Left ventricle myocardium superior (tissue), 1 donor: ENCODE results near the gene KCTD13. TPM values are rescaled to one million over a fixed set of nuclear protein-coding genes. Genes with fewer than 3 reads are reported as not detected.

Source experiments
- ATAC-seq: fragments of 200-7000 bp; cut with Tn5 transposase; one replicate; pipeline ENCODE4 v1.9.1; 2020; ENCODE audit warnings: mild to moderate bottlenecking, moderate library complexity
- DNase-seq: peaks from one replicate; pipeline ENCODE4 v3.0.0-alpha.2; 2020
- intact Hi-C: fragments of 100-400 bp; cut with micrococcal nuclease; formaldehyde crosslinking; loops from one replicate; pipeline ENCODE4 v1.11.0; 2022
- total RNA-seq: library from RNA; stranded (reverse); fragmentation: NEBNext Ultra II Directional; extraction: Animal tissue kit (Norgen Biotek cat#: 25700); gene quantifications from one replicate; pipeline ENCODE4 v1.2.1, GENCODE V29; 2021
- donor health status: DM: no; HTN: yes; CAD: no; lungs with severe emphysema.

The KCTD13 gene
- total RNA-seq, 1 donor from 2014 or later: 5.5 TPM

- ATAC-seq (peak; percentile 7), DNase-seq (peak; percentile 36)
- intact Hi-C loops: no loop called here
Measured at GRCh38 chr16:29862383-29862883, 63.6 kb downstream of the KCTD13 start.

GRCh38 chr16:29860218-29860617, 65.8 kb downstream of the KCTD13 start:
- DNase-seq: peak; percentile 52
- intact Hi-C loops: no loop called here
- ATAC-seq: peak; percentile 10

- intact Hi-C loops: no loop called here
- ATAC-seq: no peak
- DNase-seq: no peak
Measured at GRCh38 chr16:29858974-29859373, 67.1 kb downstream of the KCTD13 start.

- ATAC-seq: no peak
- intact Hi-C loops: no loop called here
- no peak for DNase-seq
Measured at GRCh38 chr16:29858149-29858849, 67.7 kb downstream of the KCTD13 start.

GRCh38 chr16:29857133-29857760, 68.8 kb downstream of the KCTD13 start:
- DNase-seq (no peak), ATAC-seq (no peak)
- intact Hi-C loops: no loop called here

Other genes starting within 250 kb of the KCTD13 start
- gene QPRT, start 247.0 kb downstream of the KCTD13 start, total RNA-seq: 26.0 TPM
- gene C16orf54, start 180.2 kb downstream of the KCTD13 start, total RNA-seq: 0.74 TPM
- not detected for gene ZG16, start 148.0 kb downstream of the KCTD13 start, total RNA-seq
- gene KIF22, start 135.5 kb downstream of the KCTD13 start, total RNA-seq: 55.2 TPM
- gene MAZ, start 119.7 kb downstream of the KCTD13 start, total RNA-seq: 101 TPM
- 3.1 TPM for gene PRRT2, start 114.0 kb downstream of the KCTD13 start, total RNA-seq
- 16.2 TPM for gene PAGR1, start 110.1 kb downstream of the KCTD13 start, total RNA-seq
- 47.0 TPM for gene MVP, start 105.8 kb downstream of the KCTD13 start, total RNA-seq
- 65.8 TPM for gene CDIPT, start 63.0 kb downstream of the KCTD13 start, total RNA-seq
- 0.22 TPM for gene SEZ6L2, start 26.7 kb downstream of the KCTD13 start, total RNA-seq
- gene ASPHD1, start 25.7 kb downstream of the KCTD13 start, total RNA-seq: 0.37 TPM
- 66.2 TPM for gene TMEM219, start 35.9 kb upstream of the KCTD13 start, total RNA-seq
- gene TAOK2, start 47.6 kb upstream of the KCTD13 start, total RNA-seq: 34.9 TPM
- 19.4 TPM for gene HIRIP3, start 69.4 kb upstream of the KCTD13 start, total RNA-seq
- 31.3 TPM for gene INO80E, start 70.0 kb upstream of the KCTD13 start, total RNA-seq
- gene DOC2A, start 84.8 kb upstream of the KCTD13 start, total RNA-seq: 0.82 TPM
- gene C16orf92, start 97.0 kb upstream of the KCTD13 start, total RNA-seq: not detected
- not detected for gene TLCD3B, start 105.0 kb upstream of the KCTD13 start, total RNA-seq
- 4,258 TPM for gene ALDOA, start 139.5 kb upstream of the KCTD13 start, total RNA-seq
- 33.1 TPM for gene PPP4C, start 149.8 kb upstream of the KCTD13 start, total RNA-seq
- gene TBX6, start 165.7 kb upstream of the KCTD13 start, total RNA-seq: 0.79 TPM
- 66.0 TPM for gene YPEL3, start 170.0 kb upstream of the KCTD13 start, total RNA-seq
- 2.0 TPM for gene GDPD3, start 187.3 kb upstream of the KCTD13 start, total RNA-seq
- 44.7 TPM for gene MAPK3, start 197.0 kb upstream of the KCTD13 start, total RNA-seq